Measurements from ENCODE around the gene KDM2A.

The KDM2A gene

GRCh38 chr11:67274768-67275605 is 155.9 kb downstream of the KDM2A start:
- no peak for DNase-seq

- DNase-seq: no peak
Observed at GRCh38 chr11:67275606-67276409, 156.7 kb downstream of the KDM2A start.

- DNase-seq: peak; percentile 90 to 97
Observed at GRCh38 chr11:67276781-67277230, 157.7 kb downstream of the KDM2A start.

- DNase-seq: peak; percentile 95 to 96
Observed at GRCh38 chr11:67277231-67277961, 158.3 kb downstream of the KDM2A start.

GRCh38 chr11:67278135-67278938 is 159.3 kb downstream of the KDM2A start:
- no peak for DNase-seq

- DNase-seq: no peak
Observed at GRCh38 chr11:67278939-67279588, 160.0 kb downstream of the KDM2A start.

- no peak for DNase-seq
Observed at GRCh38 chr11:67279589-67280340, 160.7 kb downstream of the KDM2A start.

GRCh38 chr11:67280341-67280787 is 161.3 kb downstream of the KDM2A start:
- DNase-seq: no peak

- DNase-seq: no peak
Observed at GRCh38 chr11:67280788-67281551, 161.9 kb downstream of the KDM2A start.

- no peak for DNase-seq
Observed at GRCh38 chr11:67281552-67282150, 162.6 kb downstream of the KDM2A start.

GRCh38 chr11:67282155-67282875 is 163.3 kb downstream of the KDM2A start:
- DNase-seq: no peak

GRCh38 chr11:67282876-67283371 is 163.9 kb downstream of the KDM2A start:
- DNase-seq: no peak

- DNase-seq: peak; percentile 79 to 83
Observed at GRCh38 chr11:67283481-67283963, 164.5 kb downstream of the KDM2A start.

- DNase-seq: no peak
Observed at GRCh38 chr11:67284811-67285540, 165.9 kb downstream of the KDM2A start.

GRCh38 chr11:67285541-67286498 is 166.8 kb downstream of the KDM2A start:
- DNase-seq: no peak

- DNase-seq: peak in 1 of 2 experiments; percentile 4
Observed at GRCh38 chr11:67286621-67287333, 167.7 kb downstream of the KDM2A start.

Data from AML-193 (cell line).